C4-2B (cell line): ENCODE measurements around the gene GRN.
"Not testable (repeated sequence)": the region's sequence is repeated elsewhere in the genome, so short reads cannot be mapped to it uniquely, and the experiment has no call there.

Experiments used
- H3K27ac ChIP-seq: fragments of 450-650 bp; 2 replicates; pipeline ENCODE4 v1.5.1; 2017
- CTCF ChIP-seq: fragments of 450-650 bp; conservative IDR thresholded peaks from 2 replicates; pipeline ENCODE4 v1.5.1; 2017; ENCODE audit warnings: mild to moderate bottlenecking
- ZFX ChIP-seq: fragments of 450-650 bp; IDR thresholded peaks from 2 replicates; pipeline ENCODE4 v1.6.1; 2017

Gene GRN

DNA sequence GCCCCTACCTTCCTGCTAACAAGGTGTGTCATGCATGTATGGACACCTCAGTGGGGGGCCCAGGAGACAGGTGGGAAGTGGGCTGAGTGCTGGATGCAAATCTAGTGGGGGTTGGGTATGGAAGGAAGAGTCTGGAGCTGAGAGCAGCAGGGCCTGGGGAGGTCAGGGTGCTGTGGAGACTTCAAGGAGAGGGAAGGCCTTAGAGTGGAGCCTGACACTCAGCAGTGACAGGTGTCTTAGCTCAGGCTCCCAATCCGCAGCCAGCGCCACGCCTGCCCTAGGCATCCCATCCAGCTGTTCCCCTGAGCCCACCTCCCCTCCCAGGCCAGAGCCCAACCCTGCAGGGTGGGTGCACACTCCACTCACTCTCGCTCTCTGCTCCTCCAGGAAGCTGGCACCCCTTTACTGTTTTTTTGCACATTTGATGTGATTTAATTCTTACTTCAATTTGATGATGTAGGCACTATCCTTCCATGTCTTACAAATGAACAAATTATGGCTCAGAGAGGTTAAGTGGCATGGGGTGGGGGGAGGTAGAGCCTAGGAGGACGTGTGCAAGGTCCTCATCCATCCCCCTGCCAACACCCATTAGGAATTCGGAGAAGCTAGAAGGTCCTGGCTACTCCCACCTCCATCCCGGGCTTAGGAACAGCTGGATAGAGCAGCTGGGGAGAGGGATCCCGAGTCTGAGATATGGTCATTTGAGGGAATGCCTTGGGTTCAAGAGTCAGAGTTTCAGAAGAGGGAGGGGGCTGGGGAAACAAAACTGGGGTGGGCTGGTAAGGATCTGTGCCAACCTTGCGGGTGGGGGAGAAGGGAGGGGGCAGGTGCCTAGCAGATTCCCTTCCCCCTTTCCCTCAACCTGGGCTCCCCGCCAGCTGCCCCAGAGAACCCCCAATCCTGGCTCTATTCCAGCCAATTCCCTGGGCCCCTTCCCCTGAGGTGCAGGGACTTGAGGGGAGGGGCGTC lies 16.5 kb downstream of the GRN start:
- no peak overlapping the region for H3K27ac ChIP-seq
- no peak for TF ChIP-seq ZFX
- no peak for TF ChIP-seq CTCF

DNA sequence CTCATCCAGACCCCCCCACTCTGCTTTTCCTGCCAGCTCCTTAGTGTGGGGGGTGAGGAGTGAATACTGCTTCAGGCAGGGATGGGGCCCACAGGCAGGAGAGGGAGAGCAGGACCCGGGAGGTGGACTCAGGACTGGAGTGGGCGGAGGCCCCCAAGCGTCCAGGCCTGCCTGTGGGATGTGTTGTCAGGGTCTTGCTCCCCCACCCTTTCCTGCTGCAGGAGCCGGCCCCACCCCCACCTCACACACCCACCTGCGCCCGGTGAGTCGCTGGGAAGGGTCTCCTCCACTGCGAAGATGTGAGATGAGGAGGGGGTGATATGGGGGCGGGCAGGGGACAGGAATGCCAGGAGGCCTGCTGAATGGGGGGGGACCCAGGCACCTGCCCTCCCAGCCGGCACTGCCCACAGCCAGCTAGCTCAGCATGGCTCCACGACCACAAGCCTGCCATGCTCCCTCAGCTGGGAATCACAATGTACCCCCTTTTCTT lies 17.4 kb downstream of the GRN start:
- H3K27ac ChIP-seq, result no peak overlapping the region; the same call in 1 of the 2 replicates

GRCh38 chr17:44362949-44363612 lies 18.0 kb downstream of the GRN start:
- TF ChIP-seq ZFX, result no peak
- no peak for TF ChIP-seq CTCF
- peak overlapping the region; percentile 45 for H3K27ac ChIP-seq

More for the DNA sequence above, 17.4 kb downstream of the GRN start:
- TF ChIP-seq ZFX (no peak), CTCF (no peak)

- H3K27ac ChIP-seq, result peak within 1 kb of the TSS; percentile 45
- TF ChIP-seq CTCF, result peak; percentile 85
- TF ChIP-seq ZFX, result no peak
These were observed 18.6 kb downstream of the GRN start, which contains the start of gene FAM171A2 for GRCh38 chr17:44363613-44364159. TSS of gene FAM171A2 (minus strand) at chr17:44363853. CDS start at chr17:44363714, 139 bp downstream.

DNA sequence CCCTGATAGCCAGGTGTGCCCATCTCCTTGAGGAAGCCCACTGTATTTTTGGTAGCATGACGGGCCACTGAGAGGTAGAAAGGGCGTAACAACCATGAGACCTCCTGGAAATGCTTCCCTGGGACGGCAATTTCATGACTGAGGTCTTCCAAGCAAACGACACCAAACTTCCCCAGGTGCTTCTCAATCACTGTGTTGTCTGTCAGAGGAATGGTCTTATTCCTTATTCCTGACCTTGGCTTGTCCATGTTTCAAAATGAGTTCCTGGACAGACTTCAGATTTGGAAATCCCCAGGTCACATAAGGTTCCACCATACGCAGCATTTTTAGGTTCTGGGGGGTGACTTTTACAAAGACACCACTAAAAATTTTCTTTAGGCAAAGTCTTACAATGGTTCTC lies 19.9 kb downstream of the GRN start:
- not testable (repeated sequence) for H3K27ac ChIP-seq

DNA sequence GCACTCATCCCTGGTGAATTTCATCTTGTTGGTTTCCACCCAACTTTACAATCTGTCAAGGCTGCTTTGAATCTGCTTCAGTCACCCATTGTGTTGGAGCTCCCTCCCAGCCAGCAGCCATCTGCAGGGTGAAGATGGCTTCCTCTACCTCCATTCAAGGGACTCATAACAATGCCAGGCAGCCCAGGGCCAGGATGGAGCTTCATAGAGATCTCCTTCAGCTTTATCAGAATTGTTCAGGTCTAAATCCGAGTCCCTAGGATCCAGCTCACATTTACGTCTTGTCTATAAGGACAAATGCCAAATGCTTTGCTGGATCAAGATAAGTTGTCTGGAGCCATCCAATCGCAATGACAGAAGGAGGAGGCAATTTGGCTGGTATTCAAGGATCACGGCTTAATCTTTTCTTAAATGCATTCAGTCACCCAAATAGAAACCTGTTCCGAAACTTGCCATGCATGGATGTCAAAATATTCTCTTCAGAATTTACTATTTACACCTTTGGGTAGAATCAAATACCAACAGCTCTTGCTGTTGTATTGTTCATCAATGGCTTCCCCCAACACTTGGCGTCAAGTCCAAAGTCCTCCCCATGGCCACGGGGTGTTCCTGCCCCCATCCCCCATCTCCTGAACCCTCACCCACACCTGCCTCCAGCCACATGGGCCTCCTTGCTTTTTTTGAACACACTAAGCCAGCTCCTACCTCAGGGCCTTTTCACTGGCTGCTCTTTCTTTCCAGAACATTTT lies 22.3 kb downstream of the GRN start:
- no peak for TF ChIP-seq CTCF
- no peak for TF ChIP-seq ZFX
- no peak overlapping the region for H3K27ac ChIP-seq

- not testable (repeated sequence) for H3K27ac ChIP-seq
These were observed 23.5 kb downstream of the GRN start for GRCh38 chr17:44368391-44369243.

GRCh38 chr17:44369414-44370023 lies 24.4 kb downstream of the GRN start:
- not testable (repeated sequence) for H3K27ac ChIP-seq
